ENCODE measurements around the gene IGSF5. TPM values are rescaled to one million over a fixed set of nuclear protein-coding genes. Genes with fewer than 3 reads are reported as not detected.

Gene IGSF5
- total RNA-seq, 2 donors from 2014 or later, result 2.9 to 4.3 TPM

DNA sequence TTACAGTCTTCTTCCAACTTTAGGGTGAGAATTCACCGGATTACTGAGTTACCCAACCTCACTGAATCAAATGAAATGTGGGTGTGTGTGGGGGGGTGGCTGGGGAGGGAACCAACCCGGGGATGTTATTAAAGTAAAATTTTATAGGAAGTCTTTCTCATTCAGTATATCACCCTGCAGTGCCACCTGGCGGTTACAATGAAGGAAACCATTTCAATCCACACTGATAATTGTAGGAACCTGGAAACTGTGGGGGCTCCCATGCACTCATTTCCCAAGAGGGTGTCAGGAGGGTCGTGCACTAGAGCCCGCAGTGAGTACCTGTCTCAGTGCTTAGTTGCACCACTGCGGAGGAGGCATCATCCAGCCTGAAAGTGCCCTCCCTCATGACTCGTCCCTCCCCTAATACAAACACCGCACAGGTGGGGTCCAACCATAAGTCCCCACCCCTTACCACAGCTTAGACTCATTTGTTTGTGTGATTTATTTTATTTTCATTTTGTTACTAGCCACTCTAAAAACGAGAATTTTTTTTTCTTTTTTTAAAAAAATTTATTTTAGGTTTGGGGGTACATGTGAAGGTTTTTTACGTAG lies 29.1 kb upstream of the IGSF5 start:
- TF ChIP-seq, protein P1, sequence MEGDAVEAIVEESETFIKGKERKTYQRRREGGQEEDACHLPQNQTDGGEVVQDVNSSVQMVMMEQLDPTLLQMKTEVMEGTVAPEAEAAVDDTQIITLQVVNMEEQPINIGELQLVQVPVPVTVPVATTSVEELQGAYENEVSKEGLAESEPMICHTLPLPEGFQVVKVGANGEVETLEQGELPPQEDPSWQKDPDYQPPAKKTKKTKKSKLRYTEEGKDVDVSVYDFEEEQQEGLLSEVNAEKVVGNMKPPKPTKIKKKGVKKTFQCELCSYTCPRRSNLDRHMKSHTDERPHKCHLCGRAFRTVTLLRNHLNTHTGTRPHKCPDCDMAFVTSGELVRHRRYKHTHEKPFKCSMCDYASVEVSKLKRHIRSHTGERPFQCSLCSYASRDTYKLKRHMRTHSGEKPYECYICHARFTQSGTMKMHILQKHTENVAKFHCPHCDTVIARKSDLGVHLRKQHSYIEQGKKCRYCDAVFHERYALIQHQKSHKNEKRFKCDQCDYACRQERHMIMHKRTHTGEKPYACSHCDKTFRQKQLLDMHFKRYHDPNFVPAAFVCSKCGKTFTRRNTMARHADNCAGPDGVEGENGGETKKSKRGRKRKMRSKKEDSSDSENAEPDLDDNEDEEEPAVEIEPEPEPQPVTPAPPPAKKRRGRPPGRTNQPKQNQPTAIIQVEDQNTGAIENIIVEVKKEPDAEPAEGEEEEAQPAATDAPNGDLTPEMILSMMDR (IDR thresholded peaks at IDR 0.05), result peak; percentile 72 to 81
- no peaks in the 10 kb centered on the region for H3K36me3 ChIP-seq
- no peak for DNase-seq (ENCODE audit: low spot score)

GRCh38 chr21:39720126-39720778 lies 24.7 kb upstream of the IGSF5 start:
- Histone ChIP-seq H3K4me3 (no peak overlapping the region), H3K27me3 (no peaks in the 10 kb centered on the region), H3K4me1 (no peaks in the 10 kb centered on the region), H3K36me3 (no peaks in the 10 kb centered on the region), H3K9me3 (no peaks in the 10 kb centered on the region), H3K27ac (no peak overlapping the region)
- TF ChIP-seq, protein P1 (IDR thresholded peaks at IDR 0.05), result peak in 1 of 2 donors; percentile 24
- no peak for DNase-seq (ENCODE audit: low spot score)

More for the DNA sequence above, 29.1 kb upstream of the IGSF5 start:
- no peak overlapping the region for H3K27ac ChIP-seq
- H3K27me3 ChIP-seq, result no peaks in the 10 kb centered on the region
- H3K4me3 ChIP-seq, result no peak overlapping the region
- H3K9me3 ChIP-seq, result no peaks in the 10 kb centered on the region
- H3K4me1 ChIP-seq, result no peaks in the 10 kb centered on the region

DNA sequence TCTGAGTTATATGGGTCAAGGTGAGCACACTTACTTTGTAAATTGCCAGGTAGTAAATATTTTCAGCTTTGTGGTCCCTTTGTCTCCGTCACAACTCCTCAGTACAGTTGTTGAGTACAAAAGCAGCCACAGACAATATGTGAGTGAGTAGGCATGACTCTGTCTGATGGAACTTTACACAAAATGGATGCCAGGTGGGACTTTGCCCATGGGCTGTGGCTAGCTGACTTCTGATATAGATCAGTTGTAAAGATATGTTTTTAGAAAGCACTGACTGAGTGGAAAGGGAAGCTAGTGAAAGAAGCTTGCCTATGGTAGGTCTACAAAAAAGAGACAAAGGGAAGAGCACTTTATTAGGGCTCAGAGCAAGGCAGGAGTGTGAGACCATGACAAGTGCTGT lies 23.1 kb upstream of the IGSF5 start:
- Histone ChIP-seq H3K9me3 (no peaks in the 10 kb centered on the region), H3K4me3 (no peak overlapping the region), H3K4me1 (no peaks in the 10 kb centered on the region), H3K27me3 (no peaks in the 10 kb centered on the region), H3K36me3 (no peaks in the 10 kb centered on the region), H3K27ac (no peak overlapping the region)
- DNase-seq (ENCODE audit: low spot score), result no peak
- TF ChIP-seq, protein P1 (IDR thresholded peaks at IDR 0.05), result no peak

- H3K27ac ChIP-seq, result no peak overlapping the region
- H3K36me3 ChIP-seq, result no peaks in the 10 kb centered on the region
- no peaks in the 10 kb centered on the region for H3K4me1 ChIP-seq
- no peak overlapping the region for H3K4me3 ChIP-seq
- TF ChIP-seq, protein P1 (IDR thresholded peaks at IDR 0.05), result no peak
- no peak for DNase-seq (ENCODE audit: low spot score)
- H3K27me3 ChIP-seq, result no peaks in the 10 kb centered on the region
- H3K9me3 ChIP-seq, result no peaks in the 10 kb centered on the region
Observed at GRCh38 chr21:39724944-39725343, 20.0 kb upstream of the IGSF5 start.

GRCh38 chr21:39726133-39726532 lies 18.9 kb upstream of the IGSF5 start:
- Histone ChIP-seq H3K27ac (no peak overlapping the region), H3K36me3 (no peaks in the 10 kb centered on the region), H3K27me3 (no peaks in the 10 kb centered on the region), H3K4me3 (no peak overlapping the region), H3K4me1 (no peaks in the 10 kb centered on the region), H3K9me3 (no peaks in the 10 kb centered on the region)
- no peak for DNase-seq (ENCODE audit: low spot score)
- TF ChIP-seq, protein P1 (IDR thresholded peaks at IDR 0.05), result no peak

Measured in right atrium auricular region (tissue), 2 donors.